Renal cortical epithelial cell (primary cell): ENCODE results near the gene GAB1. TPM values are rescaled to one million over a fixed set of nuclear protein-coding genes. Genes with fewer than 3 reads are reported as not detected.

Source experiments
- DNase-seq: peaks from one replicate; pipeline ENCODE4 v3.0.0-alpha.2; 2011; ENCODE audit warnings: low read depth
- total RNA-seq: library from RNA; depleted of rRNA; stranded (reverse); fragments of >200 nt; gene quantifications from 2 replicates; pipeline ENCODE4 v1.2.3, GENCODE V29; 2014

The GAB1 gene
- 12.0 and 13.2 TPM in 2 replicates for total RNA-seq

DNA sequence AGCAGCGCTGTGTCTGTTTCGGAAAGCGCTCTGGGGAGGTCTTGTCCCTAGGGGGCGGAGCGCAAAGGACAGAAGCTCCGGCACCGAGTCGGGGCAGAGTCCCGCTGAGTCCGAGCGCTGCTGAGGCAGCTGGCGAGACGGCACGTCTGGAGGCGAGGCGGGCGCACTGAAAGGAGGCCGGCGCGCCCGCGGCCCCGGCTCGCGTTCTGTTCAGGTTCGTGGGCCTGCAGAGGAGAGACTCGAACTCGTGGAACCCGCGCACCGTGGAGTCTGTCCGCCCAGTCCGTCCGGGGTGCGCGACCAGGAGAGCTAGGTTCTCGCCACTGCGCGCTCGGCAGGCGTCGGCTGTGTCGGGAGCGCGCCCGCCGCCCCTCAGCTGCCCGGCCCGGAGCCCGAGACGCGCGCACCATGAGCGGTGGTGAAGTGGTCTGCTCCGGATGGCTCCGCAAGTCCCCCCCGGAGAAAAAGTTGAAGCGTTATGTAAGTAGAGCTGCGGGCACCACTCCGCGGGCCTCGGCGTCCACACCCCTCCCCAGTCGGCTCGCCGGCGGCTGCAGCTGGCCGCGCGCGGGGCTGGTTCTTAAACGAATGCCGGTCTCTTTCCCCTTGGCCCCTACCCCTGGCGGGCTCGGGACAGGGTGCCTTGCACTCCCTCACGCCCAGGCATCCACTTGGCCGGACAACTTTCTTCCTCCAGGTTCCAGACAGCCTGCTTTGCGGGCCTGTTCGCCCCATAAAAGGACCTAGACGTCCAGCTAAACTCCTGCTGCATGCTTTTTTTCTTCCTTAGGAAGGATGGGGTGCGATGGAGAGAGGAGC, at the start of gene GAB1:
Gene GAB1 (plus strand): TSS at position 96 of the 819 bp plus-strand sequence. CDS start 313 bp downstream, at position 409.
- DNase-seq: peak; percentile 56

DNA sequence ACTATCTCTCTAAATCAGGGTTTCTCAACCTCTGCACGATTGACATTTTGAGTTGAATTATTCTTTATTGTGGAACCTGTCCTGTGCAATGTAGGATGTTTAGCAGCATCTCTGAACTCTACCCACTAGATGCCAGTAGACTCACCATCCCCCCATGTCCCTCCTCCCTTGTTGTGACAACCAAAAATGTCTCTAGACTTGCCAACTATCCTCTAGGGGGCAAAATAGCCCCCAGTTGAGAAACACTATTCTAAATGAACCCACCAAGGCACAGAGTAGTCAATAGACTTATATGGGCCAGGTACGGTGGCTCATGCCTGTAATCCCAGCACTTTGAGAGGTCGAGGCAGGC, 49.1 kb upstream of the GAB1 start:
- DNase-seq: no peak

DNA sequence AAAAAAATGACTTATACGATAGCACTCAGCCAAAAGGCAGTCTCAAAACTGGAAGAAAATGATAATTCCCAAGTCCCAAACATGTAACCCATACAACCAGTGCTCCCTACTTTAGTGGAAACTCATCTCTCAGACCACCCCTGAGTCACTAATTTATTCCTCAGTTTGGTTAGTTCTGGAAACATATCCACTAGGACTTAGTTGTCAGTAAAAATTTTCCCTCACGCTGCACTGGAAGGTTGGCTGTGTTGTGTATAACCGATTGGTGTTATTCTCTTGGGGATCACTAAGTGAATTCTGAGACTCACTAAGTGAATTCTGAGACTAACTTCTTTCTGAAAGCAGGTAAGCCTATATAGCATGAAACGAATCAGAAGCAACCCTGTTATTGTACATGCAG, 48.5 kb upstream of the GAB1 start:
- DNase-seq: no peak

- DNase-seq: no peak
These were observed 47.3 kb upstream of the GAB1 start for GRCh38 chr4:143289370-143289769.

- no peak for DNase-seq
These were observed 45.4 kb upstream of the GAB1 start for GRCh38 chr4:143291314-143291713.

DNA sequence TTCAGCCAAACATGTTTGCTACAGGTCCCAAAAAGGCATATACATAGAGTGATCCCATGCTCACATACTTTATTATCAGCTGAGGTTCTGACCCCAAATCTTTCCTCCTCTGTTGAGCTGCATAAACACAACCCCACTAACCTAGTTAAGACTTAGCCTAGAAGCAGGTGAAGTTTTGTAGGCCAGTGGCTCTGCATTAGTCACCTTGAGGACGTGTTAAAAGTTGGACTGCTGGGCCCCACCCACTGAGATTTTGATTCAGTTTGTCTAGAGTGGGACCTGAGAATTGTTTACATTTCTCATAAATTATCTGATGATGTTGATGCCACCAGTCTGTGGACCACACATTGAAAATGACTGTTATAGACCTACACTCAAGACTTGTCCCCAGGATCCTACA, 43.8 kb upstream of the GAB1 start:
- no peak for DNase-seq

- no peak for DNase-seq
These were observed 42.4 kb upstream of the GAB1 start for GRCh38 chr4:143294310-143294709.

- no peak for DNase-seq
These were observed 41.9 kb upstream of the GAB1 start for GRCh38 chr4:143294710-143295275.

- no peak for DNase-seq
These were observed 40.1 kb upstream of the GAB1 start for GRCh38 chr4:143296397-143297067.

DNA sequence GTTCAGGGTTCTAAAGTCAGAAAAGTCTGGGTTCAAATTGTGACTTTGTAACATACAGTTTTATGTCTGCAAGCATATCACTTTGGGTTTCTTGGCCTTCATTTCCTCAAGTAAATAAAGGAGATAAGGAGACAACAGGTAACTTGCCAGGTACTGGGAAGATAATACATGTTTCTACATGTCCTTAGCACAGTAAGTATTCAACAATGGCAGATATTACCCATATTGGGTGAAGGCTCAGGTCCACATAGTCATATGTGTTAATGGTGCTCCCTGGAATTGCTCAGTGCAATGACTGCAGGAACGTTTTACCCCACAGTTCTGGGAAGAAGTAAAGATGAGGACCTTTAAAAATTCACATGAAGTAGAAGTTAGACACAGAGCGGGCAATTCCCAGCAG, 35.8 kb upstream of the GAB1 start:
- no peak for DNase-seq

- no peak for DNase-seq
These were observed 34.1 kb upstream of the GAB1 start for GRCh38 chr4:143302536-143302935.

GRCh38 chr4:143306788-143307187, 29.9 kb upstream of the GAB1 start:
- no peak for DNase-seq

DNA sequence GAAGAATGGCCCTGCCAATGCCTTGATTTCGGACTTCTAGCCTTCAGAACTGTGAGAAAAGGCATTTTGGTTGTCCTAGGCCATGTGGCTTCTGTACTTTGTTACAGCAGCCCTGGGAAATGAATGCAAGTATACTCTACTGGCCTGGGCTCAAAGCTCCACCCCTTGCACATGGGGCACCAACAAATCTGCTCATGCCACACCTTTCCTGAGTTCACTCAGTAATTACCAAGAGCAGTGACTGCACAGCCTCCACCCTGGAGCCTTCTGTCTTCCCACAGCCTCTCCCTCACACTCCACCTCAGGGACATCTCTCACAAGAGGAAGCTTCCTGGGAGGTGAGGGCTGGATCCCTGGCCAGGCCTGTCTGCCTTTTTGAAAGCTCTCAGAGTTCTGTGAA, 29.1 kb upstream of the GAB1 start:
- no peak for DNase-seq

DNA sequence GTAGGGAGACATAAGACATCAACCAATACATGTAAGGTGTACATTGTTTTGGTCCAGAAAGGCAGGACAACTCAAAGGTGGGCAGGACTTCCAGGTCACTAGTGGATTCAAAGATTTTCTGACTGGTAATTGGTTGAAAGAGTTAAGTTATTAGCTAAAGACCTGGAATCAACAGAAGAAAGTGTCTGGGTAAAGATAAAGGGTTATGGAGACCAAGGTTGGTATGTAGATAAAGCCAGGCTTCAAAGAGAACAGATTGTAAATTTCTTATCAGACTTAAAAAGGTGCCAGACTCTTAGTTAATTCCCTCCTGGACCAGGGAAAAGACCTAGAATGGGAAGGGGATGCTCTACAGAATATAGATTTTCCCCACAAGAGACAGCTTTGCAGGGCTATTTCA, 28.3 kb upstream of the GAB1 start:
- no peak for DNase-seq

- no peak for DNase-seq
These were observed 24.8 kb upstream of the GAB1 start for GRCh38 chr4:143311924-143312323.

- no peak for DNase-seq
These were observed 23.2 kb upstream of the GAB1 start for GRCh38 chr4:143313521-143313920.

- no peak for DNase-seq
These were observed 22.7 kb upstream of the GAB1 start for GRCh38 chr4:143313996-143314395.

DNA sequence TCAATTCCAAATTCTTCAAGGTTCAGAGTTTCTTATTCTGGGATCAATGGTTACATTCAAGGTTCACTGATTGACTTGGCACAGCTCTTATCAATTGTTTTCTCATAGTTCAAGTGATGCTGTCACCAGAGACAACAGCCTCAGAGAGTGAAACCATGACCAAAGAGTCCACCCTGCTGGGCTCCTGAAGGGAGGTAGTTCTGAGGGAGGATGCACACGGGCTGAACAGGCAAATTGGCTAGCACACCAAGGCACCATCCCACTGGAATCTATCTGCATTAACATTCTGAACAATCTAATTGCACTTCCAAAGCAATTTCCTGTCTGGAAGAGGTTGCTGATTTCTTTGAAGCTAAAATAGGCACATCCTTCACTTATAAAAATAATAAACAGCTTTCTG, 16.6 kb upstream of the GAB1 start:
- DNase-seq: no peak

GRCh38 chr4:143326735-143327134, 9.9 kb upstream of the GAB1 start:
- DNase-seq: no peak

DNA sequence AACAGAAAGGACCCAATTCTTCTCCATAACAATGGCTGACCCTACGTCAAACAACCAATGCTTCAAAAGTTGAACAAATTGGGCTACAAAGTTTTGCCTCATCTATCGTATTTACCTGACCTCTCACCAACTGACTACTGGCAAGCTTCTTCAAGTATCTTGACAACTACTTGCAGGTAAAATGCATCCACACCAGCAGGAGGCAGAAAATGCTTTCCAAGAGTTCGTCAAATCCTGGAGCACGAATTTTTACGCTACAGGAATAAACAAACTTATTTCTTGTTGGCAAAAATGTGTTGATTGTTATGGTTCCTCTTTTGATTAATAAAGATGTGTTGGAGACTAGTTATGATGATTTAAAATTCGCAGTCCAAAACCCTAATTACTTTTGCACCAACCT, 6.7 kb upstream of the GAB1 start:
- no peak for DNase-seq

DNA sequence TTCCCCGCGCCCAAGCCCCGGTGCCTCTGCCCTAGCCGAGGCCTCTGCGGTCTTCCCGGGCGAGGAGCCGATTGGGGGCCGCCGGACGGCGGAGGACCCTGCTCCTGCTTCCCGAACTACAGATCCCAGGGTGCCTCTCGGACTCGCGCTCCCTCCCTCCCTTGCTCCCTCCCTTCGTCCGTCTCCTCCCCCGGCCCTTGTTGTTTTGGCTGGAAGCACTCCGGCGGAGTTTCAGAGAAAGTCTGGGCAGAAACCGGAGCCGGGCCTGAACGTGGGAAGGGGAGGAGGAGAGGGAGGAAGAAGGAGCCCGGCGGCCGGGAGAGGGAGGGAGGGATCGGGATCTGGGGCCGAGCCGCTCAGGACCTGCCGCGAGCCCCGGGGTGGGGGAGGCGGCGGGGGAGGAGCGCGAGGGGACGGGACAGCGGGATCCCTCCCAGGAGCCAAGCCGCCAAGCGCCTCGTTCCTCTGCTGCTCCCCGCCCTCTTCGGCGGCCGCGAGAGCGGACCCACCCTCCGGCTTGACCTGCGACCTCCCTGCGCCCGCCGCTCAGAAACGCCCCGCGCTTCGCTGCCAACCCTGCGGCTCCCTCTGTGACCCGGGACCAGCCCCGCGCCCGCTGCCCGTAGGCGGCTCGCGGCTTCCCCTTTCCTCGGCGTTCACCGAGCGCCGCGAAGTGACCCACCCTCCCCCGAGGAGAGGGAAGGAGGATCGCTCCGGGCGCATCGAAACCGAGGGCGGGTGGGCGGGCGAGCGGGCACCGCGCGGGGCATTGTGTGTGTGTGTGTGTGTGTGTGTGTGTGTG, 496 bp upstream of the GAB1 start:
- DNase-seq: peak; percentile 74

- peak; percentile 25 for DNase-seq
These were observed 1.1 kb downstream of the GAB1 start for GRCh38 chr4:143337600-143338287.
